ENCODE data around the gene KRTAP10-1. TPM values are rescaled to one million over a fixed set of nuclear protein-coding genes. Genes with fewer than 3 reads are reported as not detected.

The KRTAP10-1 gene
- total and polyA plus RNA-seq, 2 of the 8 experiments (the other 6 are each of a cell fraction or from before 2014, with no cell fraction given) = 0.08 TPM; not detected in 1

DNA sequence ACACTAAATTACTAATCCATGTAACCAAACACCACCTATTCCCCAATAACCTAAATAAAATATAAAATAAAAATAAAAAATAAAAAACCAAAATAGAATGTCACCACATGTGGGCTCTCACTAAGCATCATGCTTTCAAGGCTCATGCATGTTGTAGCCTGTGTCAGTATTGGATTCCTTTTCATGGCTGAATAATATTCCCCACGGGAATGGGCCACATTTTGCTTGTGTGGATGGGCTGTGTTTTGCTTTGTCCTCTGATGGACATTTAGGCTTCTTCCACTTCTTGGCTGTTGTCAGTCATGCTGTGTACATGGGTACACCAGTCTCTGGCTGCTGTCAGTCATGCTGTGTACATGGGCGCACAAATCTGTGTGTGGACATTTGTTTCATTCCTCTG is 49.1 kb upstream of the KRTAP10-1 start (continued):
- no peak for TF ChIP-seq NANOG (IDR thresholded peaks at IDR 0.05; ENCODE audit: insufficient read depth, low read depth, low read length, poor library complexity, severe bottlenecking)
- TF ChIP-seq SRF (IDR thresholded peaks at IDR 0.05; ENCODE audit: low read depth, low read length) = no peak

Data from H1 (cell line).